ENCODE results near the gene OLFM2.
"Not testable (repeated sequence)": the region's sequence is repeated elsewhere in the genome, so short reads cannot be mapped to it uniquely, and the experiment has no call there.

The OLFM2 gene

GRCh38 chr19:9941231-9941630 lies 4.9 kb upstream of the OLFM2 start:
- DNase-seq: no peak

- no peak for DNase-seq
Observed at GRCh38 chr19:9940778-9941177, 4.5 kb upstream of the OLFM2 start.

GRCh38 chr19:9939301-9939913 lies 3.1 kb upstream of the OLFM2 start:
- DNase-seq: no peak

- no peak for DNase-seq
Observed at GRCh38 chr19:9937001-9937411, 691 bp upstream of the OLFM2 start.

GRCh38 chr19:9935506-9936325 lies 599 bp downstream of the OLFM2 start:
- DNase-seq: no peak

GRCh38 chr19:9934132-9934950 lies 2.0 kb downstream of the OLFM2 start:
- peak in 1 of 2 experiments; percentile 32 for DNase-seq

- no peak for DNase-seq
Observed at GRCh38 chr19:9932835-9933234, 3.5 kb downstream of the OLFM2 start.

- DNase-seq: no peak
Observed at GRCh38 chr19:9931629-9932028, 4.7 kb downstream of the OLFM2 start.

GRCh38 chr19:9923440-9923839 lies 12.9 kb downstream of the OLFM2 start:
- no peak for DNase-seq

GRCh38 chr19:9922782-9923379 lies 13.4 kb downstream of the OLFM2 start:
- not testable (repeated sequence) for DNase-seq

GRCh38 chr19:9917321-9917720 lies 19.0 kb downstream of the OLFM2 start:
- DNase-seq: no peak

- no peak for DNase-seq
Observed at GRCh38 chr19:9916719-9917118, 19.6 kb downstream of the OLFM2 start.

GRCh38 chr19:9914315-9915207 lies 21.8 kb downstream of the OLFM2 start:
- no peak for DNase-seq

- DNase-seq: no peak
Observed at GRCh38 chr19:9914001-9914314, 22.4 kb downstream of the OLFM2 start.

GRCh38 chr19:9913237-9914000 lies 22.9 kb downstream of the OLFM2 start:
- DNase-seq: no peak

- DNase-seq: no peak
Observed at GRCh38 chr19:9912551-9913236, 23.6 kb downstream of the OLFM2 start.

- DNase-seq: no peak
Observed at GRCh38 chr19:9911524-9912185, 24.7 kb downstream of the OLFM2 start.

- DNase-seq: no peak
Observed at GRCh38 chr19:9910625-9911024, 25.7 kb downstream of the OLFM2 start.

- DNase-seq: no peak
Observed at GRCh38 chr19:9909251-9909650, 27.1 kb downstream of the OLFM2 start.

- no peak for DNase-seq
Observed at GRCh38 chr19:9906475-9907087, 29.7 kb downstream of the OLFM2 start.

All from NCI-H2081 (cell line).